ENCODE data around the gene PGGHG.

The PGGHG gene

DNA sequence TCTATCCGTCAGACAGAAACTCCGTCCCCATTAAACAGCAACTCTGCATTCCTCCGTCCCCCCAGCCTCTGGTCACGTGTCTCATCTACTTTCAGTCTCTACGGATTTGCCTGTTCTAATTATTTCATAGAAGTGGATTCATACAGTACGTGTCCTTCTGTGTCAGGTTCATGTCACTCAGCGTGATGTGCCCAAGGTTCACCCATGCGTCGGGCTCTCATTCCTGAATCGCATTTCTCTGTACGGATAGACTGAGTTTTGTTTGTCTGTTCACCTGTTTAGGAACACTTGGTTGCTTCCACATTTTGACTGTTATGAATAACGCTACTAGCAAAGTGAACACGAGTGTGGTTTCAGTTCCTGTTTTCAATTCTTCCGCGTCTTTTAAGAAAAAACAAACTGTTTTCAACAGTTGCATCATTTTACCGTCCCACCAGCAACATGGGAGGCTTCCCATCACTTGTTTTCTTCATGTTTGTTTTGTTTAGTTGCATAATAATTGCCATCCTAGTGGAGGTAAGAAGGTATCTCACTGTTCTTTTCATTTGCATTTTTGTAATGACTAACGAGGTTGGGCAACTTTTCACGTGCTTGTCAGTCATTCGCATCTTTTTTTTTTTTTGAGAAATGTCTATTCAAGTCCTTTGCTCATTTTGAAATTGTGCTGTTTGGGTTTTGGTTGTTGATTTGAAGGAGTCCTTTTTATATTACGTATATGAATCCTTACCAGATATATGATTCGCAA lies 19.6 kb upstream of the PGGHG start:
- no peak for DNase-seq

- DNase-seq = no peak
Measured at GRCh38 chr11:270451-271318, 18.2 kb upstream of the PGGHG start.

DNA sequence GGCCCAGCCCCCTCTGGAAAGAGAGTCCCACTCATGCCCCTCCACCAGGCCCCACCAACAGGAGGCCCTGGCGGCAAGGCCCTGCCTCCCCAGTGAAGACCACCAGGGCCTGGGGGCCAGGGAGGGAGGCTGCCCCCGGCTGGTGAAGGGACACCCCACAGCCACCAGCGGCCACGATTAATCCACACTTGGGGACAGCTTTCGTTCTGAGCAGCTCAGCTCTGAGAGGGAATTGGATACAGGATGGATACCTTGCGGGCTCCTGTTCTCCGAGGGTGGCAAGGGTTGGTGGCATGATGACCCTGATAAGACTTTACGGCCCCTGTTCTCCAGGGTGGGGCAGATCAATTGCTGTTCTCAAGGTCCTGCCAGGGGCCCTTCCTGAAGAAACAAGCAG lies 17.6 kb upstream of the PGGHG start:
- no peak for DNase-seq

- no peak for DNase-seq
Measured at GRCh38 chr11:272195-272930, 16.6 kb upstream of the PGGHG start.

GRCh38 chr11:272931-273198 lies 16.1 kb upstream of the PGGHG start:
- DNase-seq = no peak

GRCh38 chr11:276219-276618 lies 12.7 kb upstream of the PGGHG start:
- no peak for DNase-seq

GRCh38 chr11:278001-278951 lies 10.7 kb upstream of the PGGHG start, which contains the start of gene NLRP6:
Gene NLRP6 (plus strand): TSS chr11:278407. CDS start chr11:278570, 163 bp downstream.
- DNase-seq = no peak

GRCh38 chr11:279040-279965 lies 9.6 kb upstream of the PGGHG start:
- no peak for DNase-seq

GRCh38 chr11:279966-280705 lies 8.8 kb upstream of the PGGHG start:
- DNase-seq = peak; percentile 54

GRCh38 chr11:280706-281485 lies 8.0 kb upstream of the PGGHG start:
- no peak for DNase-seq

GRCh38 chr11:281486-282161 lies 7.3 kb upstream of the PGGHG start:
- no peak for DNase-seq

- DNase-seq = no peak
Measured at GRCh38 chr11:282171-282570, 6.8 kb upstream of the PGGHG start.

GRCh38 chr11:282630-283360 lies 6.1 kb upstream of the PGGHG start:
- DNase-seq = no peak

DNA sequence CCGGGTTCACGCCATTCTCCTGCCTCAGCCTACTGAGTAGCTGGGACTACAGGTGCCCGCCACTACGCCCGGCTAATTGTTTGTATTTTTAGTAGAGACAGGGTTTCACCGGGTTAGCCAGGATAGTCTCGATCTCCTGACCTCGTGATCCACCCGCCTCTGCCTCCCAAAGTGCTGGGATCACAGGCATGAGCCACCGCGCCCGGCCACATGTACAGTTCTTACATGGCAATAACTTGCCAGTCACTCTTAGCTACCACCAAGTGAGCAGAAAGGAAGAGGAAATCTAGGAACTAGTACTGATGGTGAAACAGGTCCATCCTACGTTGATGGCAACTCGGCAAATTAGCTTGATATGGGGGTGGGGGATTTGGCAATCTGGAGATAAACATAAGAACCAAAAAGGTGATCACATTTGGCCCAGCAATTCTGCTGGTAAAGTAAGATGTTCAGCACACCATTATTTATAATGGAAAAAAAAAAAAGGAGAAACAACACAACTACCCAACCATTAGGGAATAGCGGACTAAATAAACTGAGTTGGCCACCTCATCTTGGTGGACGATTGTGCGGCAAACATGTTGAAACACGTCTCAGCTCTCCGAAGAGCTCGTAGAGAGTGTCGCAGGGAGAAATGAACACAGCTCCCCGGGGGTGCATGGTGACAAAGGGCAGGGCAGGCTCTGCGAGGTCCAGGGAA lies 5.4 kb upstream of the PGGHG start:
- no peak for DNase-seq

DNA sequence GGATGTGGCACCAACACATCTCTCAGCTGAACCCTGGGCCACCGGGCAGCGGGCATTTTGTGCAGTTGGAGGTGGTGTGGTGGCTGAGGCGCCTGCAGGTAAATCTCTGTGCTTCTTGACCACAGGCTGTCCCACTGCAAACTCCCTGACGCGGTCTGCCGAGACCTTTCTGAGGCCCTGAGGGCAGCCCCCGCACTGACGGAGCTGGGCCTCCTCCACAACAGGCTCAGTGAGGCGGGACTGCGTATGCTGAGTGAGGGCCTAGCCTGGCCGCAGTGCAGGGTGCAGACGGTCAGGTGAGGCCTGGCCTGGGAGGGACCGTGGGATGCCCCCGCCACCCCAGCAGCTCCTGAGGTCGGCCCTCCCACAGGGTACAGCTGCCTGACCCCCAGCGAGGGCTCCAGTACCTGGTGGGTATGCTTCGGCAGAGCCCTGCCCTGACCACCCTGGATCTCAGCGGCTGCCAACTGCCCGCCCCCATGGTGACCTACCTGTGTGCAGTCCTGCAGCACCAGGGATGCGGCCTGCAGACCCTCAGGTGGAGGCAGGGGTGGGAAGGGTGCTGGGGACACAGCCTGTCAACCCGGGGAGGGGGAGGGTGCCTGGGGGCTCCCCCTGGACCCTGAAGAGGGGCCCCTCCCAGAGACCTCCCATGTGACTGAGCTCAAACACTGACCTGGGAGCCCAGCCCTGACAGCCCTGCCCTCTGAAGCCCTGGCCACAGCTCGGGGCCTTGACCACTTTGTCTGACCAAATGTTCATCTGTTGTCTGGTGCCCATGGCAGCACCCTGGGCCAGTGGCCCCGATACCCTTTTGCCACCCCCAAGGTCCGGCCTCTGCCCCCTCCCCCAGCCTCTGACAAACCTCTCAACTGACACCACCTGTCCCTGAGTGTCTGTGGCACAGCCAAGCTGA lies 4.6 kb upstream of the PGGHG start:
- no peak for DNase-seq

DNA sequence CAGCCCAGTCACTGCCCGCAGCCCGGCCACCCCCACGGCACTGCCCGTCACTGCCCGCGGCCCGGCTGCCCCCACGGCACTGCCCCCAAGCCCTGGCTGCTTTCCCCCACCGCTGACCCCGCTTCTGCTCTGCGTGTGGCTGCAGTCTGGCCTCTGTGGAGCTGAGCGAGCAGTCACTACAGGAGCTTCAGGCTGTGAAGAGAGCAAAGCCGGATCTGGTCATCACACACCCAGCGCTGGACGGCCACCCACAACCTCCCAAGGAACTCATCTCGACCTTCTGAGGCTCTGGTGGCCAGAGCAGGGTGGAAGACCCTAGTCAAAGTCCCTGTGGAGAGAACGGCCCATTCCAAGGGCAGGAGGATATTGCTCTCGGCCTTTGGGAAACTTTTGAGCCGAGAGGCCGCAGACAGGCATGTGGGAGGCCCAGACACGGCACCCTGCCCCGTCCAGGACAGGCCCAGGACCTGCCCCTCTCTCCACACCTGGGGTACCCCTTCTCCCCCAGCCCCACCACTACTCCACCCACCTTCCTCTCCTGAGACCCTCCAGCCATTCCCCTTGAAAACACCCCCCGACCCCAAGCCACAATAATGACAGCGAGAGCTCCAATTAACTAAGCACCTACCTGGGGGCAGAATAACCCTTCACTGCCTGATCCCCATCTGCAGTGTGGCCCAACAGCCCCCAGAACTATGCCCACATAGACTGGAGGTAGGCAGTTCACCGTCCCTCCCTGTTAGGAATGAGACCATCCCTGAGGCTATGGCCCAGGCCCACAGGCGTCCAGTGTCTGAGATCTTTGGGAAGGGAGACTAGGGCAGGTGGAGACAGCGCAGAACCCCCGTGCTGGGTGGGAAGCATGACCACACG lies 3.7 kb upstream of the PGGHG start:
- DNase-seq = no peak

Measured in NCI-H69 (cell line).